IMR-90 (cell line): ENCODE results near the gene LEF1. TPM values are rescaled to one million over a fixed set of nuclear protein-coding genes. Genes with fewer than 3 reads are reported as not detected.

ENCODE experiments used
- ATAC-seq: fragments of 200-7000 bp; cut with Tn5 transposase; 2 replicates; pipeline ENCODE4 v1.9.1; 2020; ENCODE audit warnings: low read depth, mild to moderate bottlenecking, moderate library complexity
- BruUV-seq: library from RNA; stranded (reverse); fragments of 400-500 nt; replicated peaks from 2 replicates; lab custom pipeline; 2021; lab: Mats Ljungman, UMichigan
- CTCF ChIA-PET: fragments of 300-600 bp; formaldehyde crosslinking; extraction: SDS; loops from one replicate; lab custom pipeline; 2021; ENCODE audit warnings: antibody characterized with exemption; lab: Yijun Ruan, JAX
- POLR2A ChIA-PET: fragments of 300-600 bp; sonication (Branson Sonifier 250); formaldehyde crosslinking; loops from one replicate; lab custom pipeline; 2022; ENCODE audit warnings: antibody characterized with exemption; ENCODE audit not compliant: unreplicated experiment; lab: Charles Lee
- DNase-seq: peaks from one replicate; pipeline ENCODE4 v3.0.0; 2013
- H2AFZ ChIP-seq: replicated peaks from 2 replicates; pipeline ENCODE3; 2013; ENCODE audit warnings: low read length, mild to moderate bottlenecking; ENCODE audit not compliant: poor library complexity
- H2AK5ac ChIP-seq: 2 replicates; pipeline ENCODE4 v1.6.1; 2013; ENCODE audit warnings: low read depth, low read length, inconsistent platforms
- H2AK9ac ChIP-seq: replicated peaks from 2 replicates; pipeline ENCODE3; 2013; ENCODE audit warnings: mild to moderate bottlenecking, low read depth, low read length, moderate library complexity; ENCODE audit not compliant: poor library complexity
- H2BK120ac ChIP-seq: 2 replicates; pipeline ENCODE4 v1.6.1; 2013; ENCODE audit warnings: low read depth, low read length, inconsistent platforms
- H2BK15ac ChIP-seq: 3 replicates; pipeline ENCODE4 v1.6.1; 2013; ENCODE audit warnings: low read depth, low read length, inconsistent platforms
- H2BK20ac ChIP-seq: 2 replicates; pipeline ENCODE4 v1.6.1; 2013; ENCODE audit warnings: low read depth, mild to moderate bottlenecking, inconsistent platforms, low read length, moderate library complexity
- H2BK5ac ChIP-seq: 2 replicates; pipeline ENCODE4 v1.6.1; 2013; ENCODE audit warnings: mild to moderate bottlenecking, low read depth, low read length, inconsistent platforms; ENCODE audit not compliant: poor library complexity, severe bottlenecking
- H3K14ac ChIP-seq: replicated peaks from 2 replicates; pipeline ENCODE4 v1.6.1; 2013; ENCODE audit warnings: low read depth, low read length, inconsistent platforms
- H3K18ac ChIP-seq: 2 replicates; pipeline ENCODE4 v1.6.1; 2013; ENCODE audit warnings: low read depth, low read length, control low read depth
- H3K23ac ChIP-seq: 2 replicates; pipeline ENCODE4 v1.6.1; 2013; ENCODE audit warnings: low read depth, low read length, inconsistent platforms
- H3K27ac ChIP-seq: 2 replicates; pipeline ENCODE4 v1.5.1; 2013; ENCODE audit warnings: mild to moderate bottlenecking, control low read depth, low read length; ENCODE audit not compliant: insufficient read depth
- H3K27me3 ChIP-seq: 2 replicates; pipeline ENCODE4 v1.6.1; 2013; ENCODE audit warnings: low read length; ENCODE audit not compliant: control insufficient read depth, insufficient read depth
- H3K36me3 ChIP-seq: 2 replicates; pipeline ENCODE4 v1.6.1; 2013; ENCODE audit warnings: low read length, mixed read lengths; ENCODE audit not compliant: control insufficient read depth, insufficient read depth
- H3K4ac ChIP-seq: 2 replicates; pipeline ENCODE4 v1.6.1; 2013; ENCODE audit warnings: low read depth, low read length, inconsistent platforms
- H3K4me1 ChIP-seq: 2 replicates; pipeline ENCODE4 v1.6.1; 2013; ENCODE audit warnings: low read length, mixed read lengths; ENCODE audit not compliant: control insufficient read depth, insufficient read depth
- H3K4me2 ChIP-seq: 2 replicates; pipeline ENCODE4 v1.6.1; 2013; ENCODE audit warnings: low read depth, mild to moderate bottlenecking, control low read depth, low read length, moderate library complexity
- H3K4me3 ChIP-seq: 2 replicates; pipeline ENCODE4 v1.5.1; 2013; ENCODE audit warnings: low read depth, mild to moderate bottlenecking, control low read depth, low read length, moderate library complexity; ENCODE audit not compliant: insufficient read depth
- H3K56ac ChIP-seq: 2 replicates; pipeline ENCODE4 v1.6.1; 2013; ENCODE audit warnings: low read length, inconsistent platforms; ENCODE audit not compliant: insufficient read depth; ENCODE audit errors: extremely low read depth
- H3K79me1 ChIP-seq, 2 experiments: 2 replicates each; pipeline ENCODE4 v1.6.1; 2013; ENCODE audit warnings: low read length in 2 of 2, inconsistent platforms in 1 of 2, low read depth in 1 of 2
- H3K9ac ChIP-seq: 2 replicates; pipeline ENCODE4 v1.6.1; 2013; ENCODE audit warnings: low read depth, low read length, control low read depth
- H3K9me1 ChIP-seq: 2 replicates; pipeline ENCODE4 v1.6.1; 2013; ENCODE audit warnings: low read length, inconsistent platforms; ENCODE audit not compliant: insufficient read depth
- H3K9me3 ChIP-seq: 2 replicates; pipeline ENCODE4 v1.6.1; 2013; ENCODE audit warnings: low read length; ENCODE audit not compliant: control insufficient read depth, insufficient read depth
- H4K20me1 ChIP-seq: 2 replicates; pipeline ENCODE4 v1.6.1; 2013; ENCODE audit warnings: low read length, inconsistent platforms; ENCODE audit not compliant: insufficient read depth
- H4K5ac ChIP-seq: 2 replicates; pipeline ENCODE4 v1.6.1; 2013; ENCODE audit warnings: mild to moderate bottlenecking, low read depth, low read length, control low read depth
- H4K8ac ChIP-seq, 2 experiments: 2 replicates each; pipeline ENCODE4 v1.6.1; 2013; ENCODE audit warnings: low read depth in 2 of 2, low read length in 2 of 2, control low read depth in 1 of 2, inconsistent platforms in 1 of 2
- H4K91ac ChIP-seq: 2 replicates; pipeline ENCODE4 v1.6.1; 2013; ENCODE audit warnings: low read depth, low read length, inconsistent platforms; ENCODE audit not compliant: insufficient read depth
- BHLHE40 ChIP-seq: fragments of 150-350 bp; IDR thresholded peaks from 2 replicates; pipeline ENCODE4 v1.6.1; 2016; ENCODE audit warnings: mild to moderate bottlenecking, low read depth, low read length
- CEBPB ChIP-seq: IDR thresholded peaks from 2 replicates; pipeline ENCODE4 v1.6.1; 2012; ENCODE audit warnings: low read depth, low read length, improper control_type of control experiment
- CHD1 ChIP-seq: IDR thresholded peaks from 2 replicates; pipeline ENCODE4 v1.6.1; 2012; ENCODE audit warnings: low read depth, low read length, improper control_type of control experiment
- MAFK ChIP-seq: IDR thresholded peaks from 2 replicates; pipeline ENCODE4 v1.6.1; 2012; ENCODE audit warnings: low read depth, low read length, improper control_type of control experiment
- MXI1 ChIP-seq: IDR thresholded peaks from 2 replicates; pipeline ENCODE4 v1.6.1; 2012; ENCODE audit warnings: low read depth, mild to moderate bottlenecking, low read length, moderate library complexity, borderline replicate concordance
- SMC3 ChIP-seq: fragments of 150-350 bp; IDR thresholded peaks from 2 replicates; pipeline ENCODE4 v1.6.1; 2016; ENCODE audit warnings: low read depth, mild to moderate bottlenecking, antibody characterized with exemption, low read length, moderate library complexity
- WGBS, 2 experiments: methylation state at CpG; one replicate each; pipeline versions ENCODE4 v1.1.5 to v1.1.7; 2013; ENCODE audit warnings: missing lambda C conversion rate in 2 of 2; ENCODE audit not compliant: insufficient read length in 1 of 2; ENCODE audit errors: extremely low coverage in 2 of 2; 5-methylcytosine and 5-hydroxymethylcytosine counted together
- dilution Hi-C: fragments of 300-500 bp; cut with HindIII; formaldehyde crosslinking; loops from one replicate; pipeline ENCODE4 v1.14.3; 2018; ENCODE audit warnings: low sequenced_read_pairs; ENCODE audit not compliant: unreplicated experiment
- in situ Hi-C: fragments of 300-500 bp; cut with MboI; formaldehyde crosslinking; loops from 3 replicates; pipeline ENCODE4 v1.14.3; 2019; ENCODE audit warnings: low sequenced_read_pairs, inconsistent platforms, mixed read lengths
- intact Hi-C: fragments of 100-400 bp; cut with micrococcal nuclease; formaldehyde crosslinking; loops from 2 replicates; pipeline ENCODE4 v1.10.0; 2022
- polyA plus RNA-seq, 3 experiments: library from polyadenylated mRNA; depleted of rRNA; stranded (reverse); fragments of >200 nt; gene quantifications; 2 replicates each; pipeline ENCODE4 v1.2.3, GENCODE V29; 2012; ENCODE audit warnings: low replicate concordance in 1 of 3
- total RNA-seq: library from RNA; depleted of rRNA; stranded (reverse); fragments of >200 nt; gene quantifications from 2 replicates; pipeline ENCODE4 v1.2.3, GENCODE V29; 2012
- TF ChIP-seq, protein P1 (sequence below): fragments of 150-350 bp; IDR thresholded peaks from 2 replicates; pipeline ENCODE4 v1.6.1; 2017; ENCODE audit warnings: mild to moderate bottlenecking, antibody characterized with exemption, low read length, low read depth
- TF ChIP-seq, protein P2 (sequence below): fragments of 150-350 bp; IDR thresholded peaks from 2 replicates; pipeline ENCODE4 v1.6.1; 2016; ENCODE audit warnings: low read depth, mild to moderate bottlenecking, low read length, moderate library complexity, borderline replicate concordance

LEF1 gene
- total and polyA plus RNA-seq, 2 of the 4 experiments (the other 2 are of a cell fraction): 1.7 to 1.8 TPM

DNA sequence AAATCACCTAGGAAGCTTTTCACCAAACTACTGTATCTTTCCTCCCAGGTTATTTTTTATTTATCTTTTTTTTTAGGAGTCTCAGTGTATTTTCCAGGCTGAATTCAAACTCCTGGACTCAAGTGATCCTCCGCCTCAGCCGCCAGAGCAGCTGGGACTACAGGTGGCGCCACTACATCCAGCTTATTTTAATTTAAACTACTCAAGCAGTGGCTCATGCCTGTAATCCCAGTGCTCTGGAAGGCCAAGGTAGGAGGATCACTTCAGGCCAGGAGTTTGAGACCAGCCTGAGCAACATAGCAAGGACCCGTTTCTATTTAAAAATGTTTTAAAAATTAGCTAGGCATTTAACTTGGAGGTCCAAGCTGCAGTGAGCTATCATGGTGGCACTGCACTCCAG, 37.8 kb downstream of the LEF1 start:
- ChIA-PET CTCF (interaction anchor here (0.6 to 1.2 kb wide), 5 partner anchors 12 to 380 kb away, joined by 3 read pairs; no protein-coding TSS in a partner anchor), POLR2A (no interaction called here)
- Histone ChIP-seq H3K4me1 (no peaks in the 10 kb centered on the region), H3K36me3 (no peaks in the 10 kb centered on the region), H3K27ac (no peak overlapping the region), H3K56ac (no peak overlapping the region), H3K14ac (no peak overlapping the region), H3K4ac (no peak overlapping the region), H3K79me1 (no peaks in the 10 kb centered on the region), H2AK5ac (no peak overlapping the region), H4K5ac (no peak overlapping the region), H2BK5ac (no peak overlapping the region), H3K9me3 (no peaks in the 10 kb centered on the region), H3K23ac (no peak overlapping the region), H4K20me1 (no peaks in the 10 kb centered on the region), H2BK120ac (no peak overlapping the region), H3K27me3 (no peaks in the 10 kb centered on the region), H3K9ac (no peak overlapping the region), H3K4me3 (no peak overlapping the region), H2BK20ac (no peak overlapping the region), H3K9me1 (no peaks in the 10 kb centered on the region), H3K18ac (no peak overlapping the region), H2AFZ (no peak overlapping the region), H4K8ac (no peak overlapping the region), H2BK15ac (no peak overlapping the region), H4K91ac (no peak overlapping the region), H2AK9ac (no peak overlapping the region), H3K4me2 (no peak overlapping the region)
- no TSS peak for BruUV-seq
- 100% methylated on average over 1 of the region's 4 CpGs; no CpG with 5 or more reads in 1 of the 2 experiments for WGBS, 2 experiments
- in situ Hi-C loops: no loop called here
- dilution Hi-C loops: no loop called here
- intact Hi-C loops: no loop called here
- no peak for DNase-seq
- TF ChIP-seq MAFK (no peak), SMC3 (no peak), MXI1 (no peak), CEBPB (no peak), CHD1 (no peak), BHLHE40 (no peak)
- TF ChIP-seq, protein P1, sequence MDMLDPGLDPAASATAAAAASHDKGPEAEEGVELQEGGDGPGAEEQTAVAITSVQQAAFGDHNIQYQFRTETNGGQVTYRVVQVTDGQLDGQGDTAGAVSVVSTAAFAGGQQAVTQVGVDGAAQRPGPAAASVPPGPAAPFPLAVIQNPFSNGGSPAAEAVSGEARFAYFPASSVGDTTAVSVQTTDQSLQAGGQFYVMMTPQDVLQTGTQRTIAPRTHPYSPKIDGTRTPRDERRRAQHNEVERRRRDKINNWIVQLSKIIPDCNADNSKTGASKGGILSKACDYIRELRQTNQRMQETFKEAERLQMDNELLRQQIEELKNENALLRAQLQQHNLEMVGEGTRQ: no peak
- TF ChIP-seq, protein P2, sequence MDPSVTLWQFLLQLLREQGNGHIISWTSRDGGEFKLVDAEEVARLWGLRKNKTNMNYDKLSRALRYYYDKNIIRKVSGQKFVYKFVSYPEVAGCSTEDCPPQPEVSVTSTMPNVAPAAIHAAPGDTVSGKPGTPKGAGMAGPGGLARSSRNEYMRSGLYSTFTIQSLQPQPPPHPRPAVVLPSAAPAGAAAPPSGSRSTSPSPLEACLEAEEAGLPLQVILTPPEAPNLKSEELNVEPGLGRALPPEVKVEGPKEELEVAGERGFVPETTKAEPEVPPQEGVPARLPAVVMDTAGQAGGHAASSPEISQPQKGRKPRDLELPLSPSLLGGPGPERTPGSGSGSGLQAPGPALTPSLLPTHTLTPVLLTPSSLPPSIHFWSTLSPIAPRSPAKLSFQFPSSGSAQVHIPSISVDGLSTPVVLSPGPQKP: no peak
- ATAC-seq: no peak
